Measurements from ENCODE around the gene LRP3.

GRCh38 chr19:33167438-33167837, 26.7 kb upstream of the LRP3 start:
- TF ChIP-seq REST (IDR thresholded peaks at IDR 0.05; ENCODE audit: borderline replicate concordance) (no peak), CTCF (IDR thresholded peaks at IDR 0.05; ENCODE audit: poor library complexity, severe bottlenecking) (no peak), POLR2AphosphoS5 (IDR thresholded peaks at IDR 0.05) (no peak), RAD21 (conservative IDR thresholded peaks at IDR 0.05) (no peak), EZH2 (IDR thresholded peaks at IDR 0.05; ENCODE audit: borderline replicate concordance, insufficient read depth, low read length, poor library complexity, severe bottlenecking) (no peak)

Measured in neural cell (in vitro differentiated cells).